ENCODE measurements around the gene TM4SF18.

DNA sequence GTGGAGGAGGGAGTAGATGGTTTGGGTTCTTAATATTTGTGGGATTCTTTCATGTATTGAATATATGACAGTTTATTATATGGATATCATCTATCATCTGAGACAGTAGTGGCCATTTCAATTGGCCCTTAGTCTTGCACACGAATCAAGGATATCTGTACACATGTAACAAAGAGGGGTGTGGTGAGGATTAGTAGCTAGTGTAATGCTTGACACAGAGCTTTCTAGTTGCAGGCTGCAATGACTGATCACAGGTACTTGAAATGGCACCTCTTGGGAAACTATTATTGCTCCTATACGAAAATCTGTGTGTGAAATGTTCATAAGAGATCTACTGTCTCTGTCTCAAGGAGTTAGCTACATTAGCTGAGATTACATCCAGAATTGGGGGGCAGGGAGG, 31.2 kb upstream of the TM4SF18 start:
- TF ChIP-seq, protein P1, sequence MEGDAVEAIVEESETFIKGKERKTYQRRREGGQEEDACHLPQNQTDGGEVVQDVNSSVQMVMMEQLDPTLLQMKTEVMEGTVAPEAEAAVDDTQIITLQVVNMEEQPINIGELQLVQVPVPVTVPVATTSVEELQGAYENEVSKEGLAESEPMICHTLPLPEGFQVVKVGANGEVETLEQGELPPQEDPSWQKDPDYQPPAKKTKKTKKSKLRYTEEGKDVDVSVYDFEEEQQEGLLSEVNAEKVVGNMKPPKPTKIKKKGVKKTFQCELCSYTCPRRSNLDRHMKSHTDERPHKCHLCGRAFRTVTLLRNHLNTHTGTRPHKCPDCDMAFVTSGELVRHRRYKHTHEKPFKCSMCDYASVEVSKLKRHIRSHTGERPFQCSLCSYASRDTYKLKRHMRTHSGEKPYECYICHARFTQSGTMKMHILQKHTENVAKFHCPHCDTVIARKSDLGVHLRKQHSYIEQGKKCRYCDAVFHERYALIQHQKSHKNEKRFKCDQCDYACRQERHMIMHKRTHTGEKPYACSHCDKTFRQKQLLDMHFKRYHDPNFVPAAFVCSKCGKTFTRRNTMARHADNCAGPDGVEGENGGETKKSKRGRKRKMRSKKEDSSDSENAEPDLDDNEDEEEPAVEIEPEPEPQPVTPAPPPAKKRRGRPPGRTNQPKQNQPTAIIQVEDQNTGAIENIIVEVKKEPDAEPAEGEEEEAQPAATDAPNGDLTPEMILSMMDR (IDR thresholded peaks at IDR 0.05 in 4 of 5, conservative IDR thresholded peaks at IDR 0.05 in 1 of 5): no peak
- TF ChIP-seq POLR2A (IDR thresholded peaks at IDR 0.05): no peak

Measured in gastrocnemius medialis (tissue), 4 donors.